Stimulated activated CD8-positive, alpha-beta memory T cell treated with anti-CD3 and anti-CD28 coated beads, Interleukin-12 subunit alpha, Interleukin-12 subunit beta, amount 100 ng/mL, for 1 hour (primary cell): Measurements from ENCODE around the gene HLA-A.

Source experiments
- DNase-seq: peaks from one replicate; pipeline ENCODE4 v3.0.0-alpha.2; 2020; ENCODE audit warnings: low read depth

Gene HLA-A

GRCh38 chr6:29935273-29935955, 6.9 kb upstream of the HLA-A start:
- DNase-seq = no peak

GRCh38 chr6:29938746-29939508, 3.4 kb upstream of the HLA-A start:
- DNase-seq = no peak

- no peak for DNase-seq
These were observed 1.3 kb upstream of the HLA-A start for GRCh38 chr6:29941016-29941415.

GRCh38 chr6:29941471-29941870, 861 bp upstream of the HLA-A start:
- no peak for DNase-seq

- DNase-seq = no peak
These were observed 437 bp upstream of the HLA-A start for GRCh38 chr6:29941916-29942274.

- no peak for DNase-seq
These were observed 978 bp downstream of the HLA-A start for GRCh38 chr6:29943053-29943966.

- DNase-seq = no peak
These were observed 3.0 kb downstream of the HLA-A start for GRCh38 chr6:29945281-29945820.

- DNase-seq = no peak
These were observed 4.1 kb downstream of the HLA-A start for GRCh38 chr6:29946223-29947076.

GRCh38 chr6:29947077-29947980, 5.0 kb downstream of the HLA-A start:
- DNase-seq = no peak

GRCh38 chr6:29948277-29948676, 5.9 kb downstream of the HLA-A start:
- DNase-seq = no peak

- no peak for DNase-seq
These were observed 7.6 kb downstream of the HLA-A start for GRCh38 chr6:29949934-29950333.

- no peak for DNase-seq
These were observed 9.6 kb downstream of the HLA-A start for GRCh38 chr6:29951882-29952281.

GRCh38 chr6:29953001-29953441, 10.7 kb downstream of the HLA-A start:
- no peak for DNase-seq

- no peak for DNase-seq
These were observed 11.4 kb downstream of the HLA-A start for GRCh38 chr6:29953686-29954085.

GRCh38 chr6:29954272-29954671, 11.9 kb downstream of the HLA-A start:
- no peak for DNase-seq

- DNase-seq = no peak
These were observed 13.5 kb downstream of the HLA-A start for GRCh38 chr6:29955783-29956182.

GRCh38 chr6:29956518-29956917, 14.2 kb downstream of the HLA-A start:
- no peak for DNase-seq

- no peak for DNase-seq
These were observed 15.7 kb downstream of the HLA-A start for GRCh38 chr6:29958046-29958445.

GRCh38 chr6:29958921-29959320, 16.6 kb downstream of the HLA-A start:
- no peak for DNase-seq

GRCh38 chr6:29959467-29959866, 17.1 kb downstream of the HLA-A start:
- DNase-seq = no peak
